HG02943 (cell line): Measurements from ENCODE around the gene TCF4.
A peak's percentile ranks its signal among the peaks of the same experiment; 100 is the strongest.

Source experiments
- ATAC-seq: cut with Tn5 transposase; IDR thresholded peaks from one replicate; pipeline ENCODE4 v1.9.1; 2021; ENCODE audit warnings: mild to moderate bottlenecking, low read depth, moderate library complexity; ENCODE audit not compliant: unreplicated experiment

Gene TCF4

DNA sequence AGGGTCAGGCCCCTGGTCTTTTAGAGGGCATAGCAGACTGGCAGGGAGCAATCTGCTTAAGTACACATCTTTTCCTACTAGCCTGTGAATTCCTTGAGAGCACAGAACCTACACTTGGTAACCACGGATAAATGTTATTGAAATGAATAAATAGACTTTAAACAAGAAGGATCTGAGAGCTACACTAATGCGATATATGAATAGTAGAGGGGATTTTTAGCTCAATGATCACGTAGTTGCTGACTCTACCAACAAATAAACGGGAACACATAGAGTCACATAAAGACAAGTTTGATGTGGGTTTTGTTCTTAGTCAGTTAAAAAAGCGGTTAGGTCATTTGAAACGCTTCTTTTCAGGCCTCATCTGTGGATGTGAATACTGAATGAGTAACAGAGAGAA lies 338.4 kb downstream of the TCF4 start:
- ATAC-seq = no peak

DNA sequence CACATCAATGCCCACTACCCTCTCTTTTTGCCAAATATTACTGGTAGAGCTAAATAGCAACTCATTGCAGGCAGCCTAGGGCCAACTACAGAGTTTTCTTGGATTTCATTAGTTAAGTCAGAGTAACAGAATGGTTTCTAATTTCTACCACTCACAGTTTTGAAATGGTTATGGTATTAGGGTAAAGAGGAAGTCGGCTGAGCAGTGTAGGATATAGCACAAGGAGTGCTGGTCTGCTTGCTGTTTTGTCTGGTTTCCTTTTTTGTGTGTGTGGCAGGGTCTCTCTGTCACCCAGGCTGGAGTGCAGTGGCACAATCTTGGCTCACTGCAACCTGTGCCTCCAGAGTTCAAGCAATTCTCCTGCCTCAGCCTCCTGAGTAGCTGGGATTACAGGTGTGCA lies 339.5 kb downstream of the TCF4 start:
- ATAC-seq = no peak

DNA sequence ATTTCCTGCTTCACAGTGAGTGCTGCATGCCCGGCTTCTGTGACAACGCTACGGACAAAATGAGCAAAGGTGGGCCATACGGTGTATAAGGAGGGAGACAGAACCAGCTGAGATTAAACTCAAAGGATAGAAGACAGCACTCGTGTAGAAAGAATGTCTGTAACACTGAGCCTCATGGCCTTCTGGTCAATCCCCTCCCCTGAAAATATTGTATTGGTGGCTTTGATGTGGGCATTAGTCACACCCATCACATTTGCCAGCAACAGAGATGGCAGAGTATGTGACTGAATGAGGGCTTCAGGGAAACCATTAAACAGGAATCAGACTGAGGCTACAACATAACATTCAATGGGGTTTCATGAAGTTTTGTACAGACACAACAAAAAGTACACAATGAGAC lies 341.0 kb downstream of the TCF4 start:
- ATAC-seq = no peak

DNA sequence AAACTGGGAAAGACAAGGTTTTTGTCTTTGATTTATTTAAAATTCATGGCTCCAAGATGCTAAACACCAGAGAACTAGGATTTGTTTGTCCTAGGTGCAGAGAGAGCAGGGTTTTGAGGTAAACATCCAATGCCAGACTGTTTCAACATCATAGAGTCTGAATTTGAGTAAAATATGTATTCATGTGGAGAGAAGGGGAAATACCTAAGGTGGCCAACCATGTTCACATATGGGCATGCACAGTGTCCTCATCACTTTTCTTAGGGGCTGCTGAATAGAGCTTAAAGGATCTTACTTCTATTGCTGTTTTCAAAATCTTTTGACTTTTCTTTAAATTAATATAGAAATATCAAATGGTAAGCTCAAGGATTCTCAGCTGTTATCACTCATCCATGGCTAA lies 341.7 kb downstream of the TCF4 start:
- no peak for ATAC-seq

DNA sequence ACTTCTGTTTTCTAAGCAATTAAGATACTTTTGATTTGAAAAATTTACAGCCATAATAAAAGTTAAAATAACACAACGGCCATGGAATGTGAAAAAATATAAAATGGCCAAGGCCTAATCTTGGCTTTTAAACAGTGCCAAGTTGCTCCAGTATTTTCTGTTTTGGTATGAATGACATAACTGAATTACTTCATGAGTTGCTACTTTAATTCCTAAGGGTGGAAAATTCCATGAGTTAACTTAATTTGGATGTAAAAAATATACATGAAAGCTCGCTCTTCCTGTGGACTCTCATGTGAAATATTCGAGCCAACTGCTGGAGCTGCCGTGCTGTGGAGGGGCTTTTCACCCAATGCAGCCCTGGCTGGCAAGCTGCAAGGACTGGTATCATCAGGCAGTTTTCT lies 342.8 kb downstream of the TCF4 start:
- no peak for ATAC-seq

DNA sequence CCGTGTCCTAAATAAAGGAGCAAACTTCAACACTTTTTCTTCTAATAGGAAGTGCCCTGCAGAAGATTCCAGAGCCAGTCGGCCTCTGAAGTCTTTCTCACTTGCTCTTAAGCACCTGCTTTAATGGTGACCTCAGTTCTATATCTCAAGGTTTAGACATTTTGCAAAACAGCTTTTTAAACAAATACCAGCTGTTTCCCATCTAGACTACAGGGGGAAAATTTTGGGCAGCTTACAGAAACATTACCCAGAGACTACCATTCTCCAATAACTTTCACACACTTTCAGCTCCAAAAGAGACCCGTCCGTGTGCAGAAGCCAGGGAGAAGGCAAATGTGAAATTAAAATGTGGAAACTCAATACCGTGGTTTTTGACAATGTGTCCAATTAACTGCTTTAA lies 343.4 kb downstream of the TCF4 start:
- no peak for ATAC-seq

DNA sequence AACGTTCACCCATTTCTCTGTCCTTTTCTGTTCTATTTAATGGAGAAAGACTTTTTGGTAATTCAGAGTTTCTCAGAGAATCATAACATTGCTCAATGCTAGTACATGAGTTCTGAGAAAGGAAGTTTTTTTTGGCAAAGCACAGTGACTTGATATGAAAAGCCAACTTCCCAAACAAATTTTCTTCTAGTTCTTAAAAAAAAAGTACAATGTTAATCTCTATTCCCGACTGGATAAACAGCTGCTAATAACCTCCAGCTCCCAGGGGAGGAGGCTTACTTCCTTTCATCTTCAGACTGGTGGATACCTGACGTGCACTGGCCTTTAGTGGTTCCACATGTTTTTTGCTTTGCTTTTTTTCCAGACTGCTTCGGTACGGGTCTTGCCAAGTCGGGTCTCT lies 344.1 kb downstream of the TCF4 start:
- ATAC-seq = no peak

DNA sequence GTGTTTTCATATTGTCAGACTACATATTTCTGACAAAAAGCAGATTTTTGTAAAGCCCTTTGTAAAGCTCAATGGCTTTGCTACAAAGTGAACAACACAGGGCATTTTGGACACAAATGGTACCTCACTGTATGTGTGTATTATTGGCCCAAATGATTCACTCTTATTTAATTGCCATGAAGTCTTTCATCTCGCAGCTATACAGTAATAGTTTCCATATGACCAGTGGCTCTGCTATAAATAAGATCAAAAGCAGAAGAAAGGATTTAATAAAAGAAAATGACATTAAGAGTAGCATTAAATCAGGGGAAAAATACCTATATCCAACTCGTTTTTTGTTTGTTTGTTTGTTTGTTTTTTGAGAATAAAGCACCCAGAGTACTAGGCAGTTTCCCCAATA lies 344.7 kb downstream of the TCF4 start:
- no peak for ATAC-seq

DNA sequence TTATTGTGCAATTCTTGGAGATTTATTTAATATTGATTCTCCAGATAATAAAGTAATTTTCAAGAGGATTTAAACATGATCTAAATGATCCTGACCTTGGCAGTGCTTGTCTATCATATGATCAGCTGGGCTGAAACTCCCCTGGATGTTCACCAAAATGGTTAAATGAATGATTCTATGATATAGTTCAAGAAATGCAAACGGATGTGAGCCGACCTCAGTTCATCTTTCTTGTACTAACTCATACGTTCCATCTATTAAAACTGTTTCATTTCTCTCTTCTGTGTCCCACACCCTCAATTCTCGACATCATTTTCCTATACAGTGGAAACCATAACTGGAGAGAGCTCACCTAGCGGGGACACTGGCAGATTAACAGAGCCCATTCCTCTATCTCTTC lies 347.0 kb downstream of the TCF4 start:
- peak; percentile 44 for ATAC-seq

DNA sequence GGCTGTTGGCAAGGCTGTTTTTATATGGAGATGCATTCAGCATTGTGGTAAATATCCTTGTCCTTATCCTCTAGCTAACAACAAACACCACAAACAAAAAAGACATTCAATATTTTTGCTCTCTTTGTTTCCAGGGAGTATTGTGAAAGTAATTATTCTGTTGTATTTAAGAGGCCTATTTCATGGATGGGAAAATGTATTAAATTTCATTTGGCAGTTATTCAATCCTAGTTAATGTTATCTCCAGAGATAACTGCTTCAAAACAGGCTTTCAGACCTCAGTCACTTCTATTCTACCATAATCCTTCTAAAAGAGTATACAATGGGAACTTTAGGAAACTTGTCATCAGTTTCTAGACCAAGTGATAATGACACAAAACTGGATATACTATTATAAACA lies 348.3 kb downstream of the TCF4 start:
- ATAC-seq = no peak

DNA sequence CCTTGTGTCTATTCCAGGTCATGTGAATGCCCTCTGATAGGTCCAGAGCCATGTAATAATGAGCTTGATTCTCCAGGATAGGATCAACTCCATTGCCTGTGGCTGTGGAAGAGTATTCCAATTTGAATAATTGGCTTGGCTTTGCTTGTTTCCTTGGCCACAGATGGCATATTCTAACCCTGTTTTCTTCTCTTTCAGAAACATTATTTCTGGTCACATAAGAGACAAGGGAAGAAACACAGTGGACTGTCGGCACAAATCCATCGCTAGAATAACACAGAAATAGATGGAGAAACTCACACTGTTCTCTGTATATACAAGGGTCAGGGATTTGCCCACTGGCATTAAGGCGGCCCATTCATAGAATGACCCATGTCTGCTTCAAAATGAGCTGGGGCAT lies 350.3 kb downstream of the TCF4 start:
- ATAC-seq = no peak

DNA sequence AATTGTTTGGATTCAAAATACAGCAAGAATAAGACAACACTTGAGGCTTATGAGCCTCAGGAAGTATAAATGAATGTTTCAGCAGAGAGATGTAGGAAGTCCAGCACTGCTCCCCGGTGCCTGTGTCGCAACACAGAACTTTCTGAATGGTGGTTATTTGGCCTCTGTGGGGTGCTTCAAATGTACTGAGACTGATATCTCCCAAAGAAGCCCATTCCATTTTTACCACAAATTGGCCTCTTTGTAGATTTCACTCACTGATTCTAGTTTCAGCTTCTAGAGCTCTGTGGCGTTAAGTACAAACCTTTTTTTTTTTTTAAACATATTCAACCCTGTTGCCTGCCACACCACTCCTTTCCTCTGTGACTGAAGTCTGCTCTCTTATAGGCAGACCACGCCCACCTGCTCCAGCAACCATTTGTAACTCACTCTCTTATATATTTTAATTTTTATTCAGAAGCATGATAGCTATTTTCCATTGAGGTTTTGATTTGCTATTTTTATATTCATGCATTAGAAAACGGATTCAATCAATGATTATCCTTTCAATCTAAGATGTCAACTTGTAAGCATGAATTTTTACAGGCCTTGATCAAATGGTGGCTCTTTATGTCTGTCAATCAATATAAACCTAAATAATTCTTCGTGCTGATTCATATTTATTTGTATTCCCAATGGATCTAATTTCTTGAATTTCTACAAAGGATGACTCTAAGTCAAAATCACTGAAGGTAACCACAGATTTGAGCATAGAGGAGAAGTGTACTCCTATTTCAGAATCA lies 351.7 kb downstream of the TCF4 start:
- no peak for ATAC-seq

DNA sequence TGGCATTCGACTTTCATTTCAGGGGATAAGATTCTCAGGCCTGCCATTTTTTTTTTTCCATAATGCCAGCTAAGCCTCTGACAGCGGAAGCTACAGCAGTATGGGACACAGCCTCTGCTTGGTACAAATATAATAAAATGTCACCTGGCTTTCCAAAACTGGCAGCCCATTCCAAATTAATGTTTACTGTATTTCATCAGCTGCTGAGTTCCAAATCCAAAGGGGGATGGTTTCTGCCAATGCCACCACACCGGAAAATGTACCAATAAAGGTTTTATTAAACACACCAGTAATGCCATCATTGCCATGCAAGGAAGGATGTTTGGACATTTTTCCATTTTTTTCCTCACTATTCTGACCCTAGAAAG lies 352.9 kb downstream of the TCF4 start:
- no peak for ATAC-seq

DNA sequence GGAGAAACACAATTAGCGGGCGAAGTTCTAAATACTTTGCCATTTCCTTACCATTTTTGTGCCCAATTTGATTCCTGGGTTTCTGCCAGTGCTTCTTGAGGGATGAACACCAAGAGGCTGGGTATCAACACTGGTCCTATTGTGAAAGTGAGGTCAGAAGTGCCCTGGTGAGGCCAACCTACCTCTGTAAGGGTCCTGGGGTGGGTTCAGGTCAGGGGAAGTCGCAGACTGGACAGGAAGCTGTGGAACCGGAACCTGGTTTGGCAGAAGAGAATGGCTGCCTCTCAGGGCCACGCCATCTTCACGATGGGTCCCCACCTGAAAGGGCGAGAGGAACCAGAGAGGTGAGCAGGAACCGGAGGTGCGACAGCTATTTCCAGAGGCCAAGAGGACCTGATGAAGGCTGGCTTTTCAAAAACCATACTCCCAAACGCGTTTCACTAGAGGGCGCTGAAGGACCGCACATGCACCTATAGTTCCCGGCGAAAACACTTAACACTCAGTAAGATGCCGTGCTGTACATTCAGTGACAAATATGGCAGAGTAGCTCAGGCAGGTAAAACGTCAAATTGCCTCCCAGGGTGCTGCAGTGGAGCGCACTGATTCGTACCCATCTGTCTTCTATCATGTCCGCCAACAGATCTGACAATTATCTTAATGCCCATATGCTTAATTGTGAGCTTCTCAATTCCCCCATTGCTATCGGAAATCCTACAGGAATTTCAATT lies 353.5 kb downstream of the TCF4 start:
- peak; percentile 76 for ATAC-seq

DNA sequence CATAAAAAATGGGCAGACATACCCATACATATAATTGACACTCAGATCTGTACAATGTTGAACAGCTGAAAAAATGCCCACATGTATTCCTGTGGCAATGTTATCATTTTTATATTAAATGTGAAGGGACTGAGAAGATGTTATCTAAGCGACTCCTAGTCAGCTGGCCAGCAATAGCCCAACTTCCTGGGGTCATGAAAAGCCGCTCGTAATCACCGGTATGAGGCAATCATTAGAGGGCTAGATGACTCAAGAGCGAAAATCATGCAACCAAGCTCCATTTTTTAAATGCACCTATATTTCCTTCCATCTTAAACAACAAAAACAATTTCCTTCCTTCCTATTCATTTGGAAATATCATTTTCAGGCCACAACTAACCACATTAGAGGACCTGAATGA lies 354.1 kb downstream of the TCF4 start:
- ATAC-seq = no peak

DNA sequence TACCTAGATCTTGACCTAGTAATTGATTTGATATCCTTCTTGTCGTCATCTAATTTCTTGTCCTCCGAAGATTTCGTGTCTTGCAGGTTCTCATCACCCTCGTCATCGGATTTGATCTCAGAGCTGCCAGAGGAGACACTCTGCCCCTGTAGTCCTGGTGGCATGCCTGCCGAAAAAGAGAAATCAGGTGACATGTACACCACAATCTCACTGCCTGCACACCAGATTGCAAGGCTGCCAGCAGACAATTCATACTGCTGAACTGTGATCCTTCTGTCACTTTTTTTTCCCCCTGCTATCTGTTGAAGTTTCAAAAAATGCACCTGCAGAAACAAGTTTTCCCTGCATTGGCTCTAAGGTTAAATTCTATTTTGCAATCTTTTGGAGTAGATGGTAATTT lies 355.5 kb downstream of the TCF4 start:
- ATAC-seq = no peak

DNA sequence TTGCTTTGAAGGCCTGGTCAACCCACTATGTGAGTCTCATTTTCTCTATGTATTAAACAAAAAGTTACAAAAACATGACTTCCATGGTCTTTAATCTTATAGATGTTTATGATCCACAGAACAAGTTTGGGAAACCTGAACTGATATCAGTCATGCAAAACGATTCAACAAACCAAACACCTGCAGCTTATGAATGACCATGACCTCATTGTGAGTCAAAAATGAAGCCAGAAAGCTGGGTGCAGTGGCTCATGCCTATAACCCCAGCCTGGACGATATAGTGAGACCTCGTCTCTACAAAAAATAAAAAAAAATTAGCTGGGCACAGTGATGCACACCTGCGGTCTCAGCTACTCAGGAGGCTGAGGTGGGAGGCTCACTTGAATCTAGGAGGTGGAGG lies 358.3 kb downstream of the TCF4 start:
- no peak for ATAC-seq

DNA sequence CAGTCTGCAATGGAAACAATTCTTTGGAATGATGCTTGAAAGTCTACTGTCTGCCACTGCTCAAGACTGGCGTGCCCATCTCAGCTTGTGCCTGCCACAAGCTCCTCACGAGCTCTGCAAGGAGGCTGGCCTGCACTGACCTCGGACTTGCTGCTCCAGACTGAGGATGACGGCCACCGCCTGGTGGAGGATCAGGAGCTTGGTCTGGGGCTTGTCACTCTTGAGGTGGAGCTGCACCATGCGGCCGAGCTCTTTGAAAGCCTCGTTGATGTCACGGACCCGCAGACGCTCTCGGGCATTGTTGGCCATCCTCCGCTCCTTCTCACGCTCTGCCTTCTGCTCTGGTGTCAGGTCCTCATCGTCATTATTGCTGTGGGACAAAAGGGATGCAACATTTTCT lies 359.3 kb downstream of the TCF4 start:
- ATAC-seq = no peak

DNA sequence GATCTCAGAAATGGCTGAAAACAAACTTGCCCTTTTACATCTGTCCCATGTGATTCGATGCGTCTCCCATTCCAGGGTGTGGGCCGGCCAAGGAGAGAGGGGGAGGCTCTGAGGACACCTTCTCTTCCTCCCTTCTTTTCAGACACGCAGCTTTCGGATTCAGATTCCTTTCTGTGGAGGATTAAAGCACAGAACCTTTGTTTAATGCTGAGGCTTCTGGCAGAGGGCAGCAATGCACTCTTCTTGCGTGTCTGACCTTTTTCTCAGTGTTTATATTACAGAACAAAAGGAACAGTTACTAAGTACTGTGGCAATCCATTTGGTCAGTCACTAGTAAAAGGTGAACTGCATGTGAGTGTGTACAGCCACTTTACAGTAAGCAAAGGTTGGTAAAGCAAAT lies 359.8 kb downstream of the TCF4 start:
- no peak for ATAC-seq

DNA sequence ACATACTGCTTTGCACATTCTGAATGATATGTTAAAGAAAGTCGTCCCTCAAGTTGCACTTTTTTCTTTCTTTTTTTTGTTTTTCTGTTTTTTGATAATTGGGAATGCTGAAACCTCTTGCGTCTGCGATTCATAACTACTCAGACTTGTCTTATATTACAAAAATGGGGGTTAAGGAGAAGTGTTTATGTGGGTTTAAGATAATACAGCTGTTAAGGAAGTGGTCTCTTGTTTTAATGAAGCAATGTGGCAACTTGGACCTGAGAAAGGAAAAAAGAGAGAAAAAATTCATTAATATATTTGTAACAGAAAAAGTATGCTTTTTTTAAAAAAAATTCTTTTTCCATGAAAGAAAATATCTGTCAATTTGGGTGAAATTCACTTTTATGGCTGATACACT lies 360.2 kb downstream of the TCF4 start:
- ATAC-seq = no peak

DNA sequence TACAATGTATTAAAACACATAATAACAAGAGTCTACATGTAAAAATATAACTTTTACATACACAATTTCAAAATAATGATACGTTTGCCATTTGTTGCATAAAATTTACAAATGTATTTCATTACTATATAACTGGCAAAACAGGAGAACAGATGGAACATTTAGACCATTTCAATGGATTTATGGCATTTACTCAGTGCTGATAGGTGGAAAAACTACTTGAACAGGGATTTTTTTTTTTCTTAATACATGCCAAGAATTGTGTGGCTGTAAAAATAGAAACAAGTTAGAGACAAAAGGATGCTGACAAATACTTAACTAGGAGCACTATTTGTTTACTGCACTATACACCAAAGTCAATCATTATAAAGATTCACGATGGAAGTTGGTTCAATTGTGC lies 361.9 kb downstream of the TCF4 start:
- no peak for ATAC-seq

DNA sequence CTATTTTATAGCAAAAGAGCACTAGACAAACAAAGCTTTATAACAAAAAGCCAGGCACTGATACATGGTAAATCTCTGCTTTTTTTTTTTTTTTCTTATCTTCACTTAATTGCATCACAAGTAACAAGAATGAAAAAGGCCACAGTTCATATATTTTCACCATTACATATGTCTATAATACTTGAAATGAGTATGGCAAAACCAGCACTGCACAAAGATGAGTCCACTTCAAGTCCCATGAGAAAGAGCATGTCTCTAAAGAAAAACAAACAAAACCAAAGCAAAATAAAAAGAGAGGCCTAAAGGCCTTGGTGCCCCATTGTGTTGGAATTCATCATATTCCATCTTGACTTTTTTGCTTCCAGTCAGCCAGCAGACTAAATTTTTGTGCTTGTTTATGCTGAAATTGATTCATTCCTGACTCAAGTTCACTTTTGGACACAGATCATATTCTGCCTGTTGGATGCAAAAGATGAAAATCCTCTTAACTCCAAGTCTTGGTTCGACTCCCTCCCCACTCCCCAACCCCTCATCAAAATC lies 363.8 kb downstream of the TCF4 start:
- no peak for ATAC-seq
